Esophagus muscularis mucosa (tissue), 3 donors: ENCODE measurements around the gene PLCG2.

Experiments
- POLR2A ChIP-seq: fragments of 450-650 bp; IDR thresholded peaks from one replicate; pipeline ENCODE4 v1.6.1; 2017; ENCODE audit warnings: antibody characterized with exemption, moderate library complexity, mild to moderate bottlenecking, low read depth
- POLR2AphosphoS5 ChIP-seq, 2 donors: sonication (generic); formaldehyde crosslinking; IDR thresholded peaks; one replicate each; pipeline ENCODE4 v1.6.1; 2017; ENCODE audit warnings: antibody characterized with exemption in 2 of 2
- TF ChIP-seq, protein P1 (sequence below), 3 experiments: fragments of 200-600 bp in 2 of 3; fragments of 450-650 bp in 1 of 3; sonication (generic) in 2 of 3; IDR thresholded peaks; one replicate each; pipeline ENCODE4 v1.5.1; 2017 to 2019; ENCODE audit warnings: antibody characterized with exemption in 3 of 3, mild to moderate bottlenecking in 2 of 3, moderate library complexity in 1 of 3

DNA sequence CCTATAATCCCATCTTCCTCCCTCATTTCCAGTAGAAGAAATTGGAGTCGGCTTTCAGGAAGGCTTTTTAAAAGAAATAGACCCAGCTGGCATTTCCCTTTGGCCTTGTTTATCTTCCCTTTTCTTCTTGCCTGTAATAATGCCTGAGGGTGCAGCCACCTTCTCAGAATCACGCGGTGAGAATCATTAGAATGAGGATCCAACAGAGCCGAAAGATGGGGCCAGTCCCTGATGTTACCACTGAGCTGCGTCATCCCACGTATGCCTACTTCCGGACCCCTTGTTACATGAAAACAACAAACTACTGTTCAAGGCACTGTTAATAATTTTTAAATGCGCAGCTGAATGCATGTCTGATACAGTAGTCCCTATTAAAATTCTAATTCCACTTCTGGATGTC, 208.0 kb downstream of the PLCG2 start:
- TF ChIP-seq, protein P1, sequence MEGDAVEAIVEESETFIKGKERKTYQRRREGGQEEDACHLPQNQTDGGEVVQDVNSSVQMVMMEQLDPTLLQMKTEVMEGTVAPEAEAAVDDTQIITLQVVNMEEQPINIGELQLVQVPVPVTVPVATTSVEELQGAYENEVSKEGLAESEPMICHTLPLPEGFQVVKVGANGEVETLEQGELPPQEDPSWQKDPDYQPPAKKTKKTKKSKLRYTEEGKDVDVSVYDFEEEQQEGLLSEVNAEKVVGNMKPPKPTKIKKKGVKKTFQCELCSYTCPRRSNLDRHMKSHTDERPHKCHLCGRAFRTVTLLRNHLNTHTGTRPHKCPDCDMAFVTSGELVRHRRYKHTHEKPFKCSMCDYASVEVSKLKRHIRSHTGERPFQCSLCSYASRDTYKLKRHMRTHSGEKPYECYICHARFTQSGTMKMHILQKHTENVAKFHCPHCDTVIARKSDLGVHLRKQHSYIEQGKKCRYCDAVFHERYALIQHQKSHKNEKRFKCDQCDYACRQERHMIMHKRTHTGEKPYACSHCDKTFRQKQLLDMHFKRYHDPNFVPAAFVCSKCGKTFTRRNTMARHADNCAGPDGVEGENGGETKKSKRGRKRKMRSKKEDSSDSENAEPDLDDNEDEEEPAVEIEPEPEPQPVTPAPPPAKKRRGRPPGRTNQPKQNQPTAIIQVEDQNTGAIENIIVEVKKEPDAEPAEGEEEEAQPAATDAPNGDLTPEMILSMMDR (IDR thresholded peaks at IDR 0.05), result no peak
- TF ChIP-seq POLR2A, result no peak
- no peak for TF ChIP-seq POLR2AphosphoS5 (IDR thresholded peaks at IDR 0.05)
